NB4 (cell line): ENCODE data around the gene FRMD1.
A peak's percentile ranks its signal among the peaks of the same experiment; 100 is the strongest.

ENCODE experiments used
- DNase-seq: peaks from one replicate; pipeline ENCODE4 v3.0.0; 2010; ENCODE audit warnings: low read depth
- H3K4me3 ChIP-seq: one replicate; pipeline ENCODE4 v1.5.1; 2011; ENCODE audit warnings: mild to moderate bottlenecking, low read depth, low read length, moderate library complexity
- MYC ChIP-seq: IDR thresholded peaks from 2 replicates; pipeline ENCODE4 v1.6.1; 2011; ENCODE audit warnings: low read depth, low read length
- POLR2A ChIP-seq: IDR thresholded peaks from 2 replicates; pipeline ENCODE4 v1.6.1; 2011; ENCODE audit warnings: mild to moderate bottlenecking; ENCODE audit not compliant: insufficient read length; ENCODE audit errors: extremely low read depth
- TF ChIP-seq, protein P1 (sequence below): IDR thresholded peaks from 2 replicates; pipeline ENCODE4 v1.6.1; 2011; ENCODE audit warnings: low read depth, low read length
- TF ChIP-seq, protein P2 (sequence below): IDR thresholded peaks from one replicate; pipeline ENCODE4 v1.5.1; 2012; ENCODE audit warnings: low read depth, low read length

FRMD1 gene

DNA sequence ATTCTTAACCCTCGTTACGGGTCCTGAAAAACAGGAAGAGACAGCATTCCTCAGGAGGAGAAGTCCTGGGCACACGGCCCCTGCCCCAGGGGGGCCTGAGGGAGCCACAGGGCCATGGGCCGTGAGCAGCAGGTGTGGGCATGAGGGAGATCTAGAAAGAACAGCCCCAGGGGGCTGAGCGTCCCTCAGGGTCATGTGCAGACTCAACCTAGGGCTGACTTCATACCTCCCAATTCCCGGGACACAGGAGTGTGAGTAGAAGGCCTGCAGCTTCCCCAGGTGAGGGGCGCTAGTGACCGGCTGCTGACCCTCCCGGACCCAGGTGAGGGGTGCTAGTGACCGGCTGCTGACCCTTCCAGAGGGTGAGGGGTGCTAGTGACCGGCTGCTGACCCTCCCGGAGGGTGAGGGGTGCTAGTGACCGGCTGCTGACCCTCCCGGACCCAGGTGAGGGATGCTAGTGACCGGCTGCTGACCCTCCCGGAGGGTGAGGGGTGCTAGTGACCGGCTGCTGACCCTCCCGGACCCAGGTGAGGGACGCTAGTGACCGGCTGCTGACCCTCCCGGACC is 35.1 kb downstream of the FRMD1 start:
- no peak overlapping the region for H3K4me3 ChIP-seq
- TF ChIP-seq POLR2A (no peak), MYC (no peak)
- TF ChIP-seq, protein P1, sequence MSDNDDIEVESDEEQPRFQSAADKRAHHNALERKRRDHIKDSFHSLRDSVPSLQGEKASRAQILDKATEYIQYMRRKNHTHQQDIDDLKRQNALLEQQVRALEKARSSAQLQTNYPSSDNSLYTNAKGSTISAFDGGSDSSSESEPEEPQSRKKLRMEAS = no peak
- TF ChIP-seq, protein P2, sequence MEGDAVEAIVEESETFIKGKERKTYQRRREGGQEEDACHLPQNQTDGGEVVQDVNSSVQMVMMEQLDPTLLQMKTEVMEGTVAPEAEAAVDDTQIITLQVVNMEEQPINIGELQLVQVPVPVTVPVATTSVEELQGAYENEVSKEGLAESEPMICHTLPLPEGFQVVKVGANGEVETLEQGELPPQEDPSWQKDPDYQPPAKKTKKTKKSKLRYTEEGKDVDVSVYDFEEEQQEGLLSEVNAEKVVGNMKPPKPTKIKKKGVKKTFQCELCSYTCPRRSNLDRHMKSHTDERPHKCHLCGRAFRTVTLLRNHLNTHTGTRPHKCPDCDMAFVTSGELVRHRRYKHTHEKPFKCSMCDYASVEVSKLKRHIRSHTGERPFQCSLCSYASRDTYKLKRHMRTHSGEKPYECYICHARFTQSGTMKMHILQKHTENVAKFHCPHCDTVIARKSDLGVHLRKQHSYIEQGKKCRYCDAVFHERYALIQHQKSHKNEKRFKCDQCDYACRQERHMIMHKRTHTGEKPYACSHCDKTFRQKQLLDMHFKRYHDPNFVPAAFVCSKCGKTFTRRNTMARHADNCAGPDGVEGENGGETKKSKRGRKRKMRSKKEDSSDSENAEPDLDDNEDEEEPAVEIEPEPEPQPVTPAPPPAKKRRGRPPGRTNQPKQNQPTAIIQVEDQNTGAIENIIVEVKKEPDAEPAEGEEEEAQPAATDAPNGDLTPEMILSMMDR = no peak
- no peak for DNase-seq

DNA sequence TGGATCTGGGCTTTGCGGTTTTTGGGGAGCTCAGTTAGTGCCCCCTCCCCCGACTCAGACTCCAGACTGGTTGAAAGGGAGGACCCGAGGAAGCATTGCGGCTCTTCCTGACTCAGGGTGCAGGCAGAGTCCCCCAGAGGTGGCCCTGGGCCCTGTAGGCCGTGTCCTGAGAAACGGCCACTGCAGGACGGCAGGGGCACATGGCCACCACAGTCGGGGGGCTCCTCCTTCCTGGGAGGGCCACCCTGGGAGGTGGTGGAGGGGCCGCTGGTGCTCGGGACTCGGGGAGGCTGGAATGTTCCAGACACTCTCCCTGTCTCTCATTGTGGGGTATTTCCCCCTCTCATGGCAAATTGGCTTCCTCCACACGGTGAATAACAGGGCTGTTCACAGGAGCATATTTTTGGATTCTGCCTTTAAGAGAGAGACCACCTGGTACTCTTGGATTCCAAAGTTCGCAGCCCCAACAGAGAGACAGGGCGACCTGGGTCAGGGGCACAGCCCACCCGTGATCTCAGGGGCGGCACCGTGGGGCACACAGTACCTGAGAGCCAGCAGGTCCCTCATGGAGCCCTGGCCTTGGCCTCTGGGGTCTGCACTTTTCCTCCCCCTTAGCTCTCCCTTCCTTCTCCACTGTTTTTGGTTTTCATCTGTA is 35.7 kb downstream of the FRMD1 start:
- DNase-seq = no peak
- no peak overlapping the region for H3K4me3 ChIP-seq
- TF ChIP-seq MYC (no peak), POLR2A (no peak)
- TF ChIP-seq, protein P2 = no peak
- TF ChIP-seq, protein P1 = no peak

DNA sequence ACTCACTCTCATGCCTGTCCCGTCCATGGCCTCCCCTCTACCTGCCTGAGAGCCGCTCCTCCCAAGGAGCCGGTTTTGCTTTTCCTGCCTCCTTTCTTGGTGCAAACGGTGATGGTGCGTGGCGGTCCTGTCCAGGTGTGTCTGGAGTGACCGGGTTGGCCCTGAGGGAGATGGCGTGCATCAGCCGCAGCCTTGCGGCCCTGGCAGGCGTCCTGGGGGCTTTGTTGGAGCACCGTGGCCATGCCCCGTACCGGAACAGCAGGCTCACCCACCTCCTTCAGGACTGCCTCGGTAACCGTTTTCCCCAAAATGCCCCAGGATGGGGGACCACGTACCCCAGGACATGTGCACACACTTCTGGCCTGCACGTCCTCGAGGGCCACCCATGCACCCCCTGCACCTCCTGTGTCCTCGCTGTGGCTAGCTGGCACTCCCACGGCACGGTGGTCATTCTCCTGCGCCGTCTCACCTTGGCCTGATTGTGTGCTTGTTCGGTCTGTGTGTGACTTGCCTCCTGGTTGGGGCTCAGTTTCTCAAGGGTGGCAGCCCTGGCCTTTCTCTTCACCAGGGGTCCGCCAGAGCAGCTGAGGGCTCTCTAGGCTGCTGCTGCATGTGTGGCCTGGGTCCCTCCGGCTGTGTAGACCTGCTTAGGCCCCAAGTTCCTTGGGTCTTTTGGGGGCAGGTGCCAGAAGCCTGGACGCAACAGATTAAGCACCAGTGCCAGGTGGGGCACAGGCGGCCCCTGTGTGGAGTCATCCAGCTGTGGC is 36.4 kb downstream of the FRMD1 start:
- no peak for DNase-seq
- TF ChIP-seq, protein P1 = no peak
- no peak for TF ChIP-seq POLR2A
- no peak for TF ChIP-seq MYC
- TF ChIP-seq, protein P2 = no peak
- no peak overlapping the region for H3K4me3 ChIP-seq

DNA sequence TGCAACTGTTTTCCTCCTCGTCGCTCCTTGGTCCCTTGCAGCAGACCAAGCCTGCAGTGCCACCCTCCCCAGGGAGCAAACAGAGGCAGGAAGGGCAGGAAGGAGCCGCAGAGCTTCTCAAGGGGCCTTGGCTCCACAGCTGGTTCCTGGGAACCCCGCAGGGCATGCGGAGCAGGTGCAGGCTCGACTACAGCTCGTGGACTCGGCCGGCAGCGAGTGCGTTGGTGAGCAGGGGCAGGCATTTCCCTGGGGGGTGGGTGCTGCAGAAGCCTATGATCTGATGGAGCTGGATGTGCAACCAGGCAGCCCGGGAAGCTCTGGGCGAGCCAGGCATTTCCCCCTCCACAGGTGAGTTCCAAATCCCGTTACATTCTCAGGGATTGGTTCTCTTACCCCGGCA is 37.1 kb downstream of the FRMD1 start:
- TF ChIP-seq MYC = no peak
- TF ChIP-seq POLR2A = no peak
- TF ChIP-seq, protein P1 = no peak
- TF ChIP-seq, protein P2 = no peak
- DNase-seq = no peak
- no peak overlapping the region for H3K4me3 ChIP-seq

DNA sequence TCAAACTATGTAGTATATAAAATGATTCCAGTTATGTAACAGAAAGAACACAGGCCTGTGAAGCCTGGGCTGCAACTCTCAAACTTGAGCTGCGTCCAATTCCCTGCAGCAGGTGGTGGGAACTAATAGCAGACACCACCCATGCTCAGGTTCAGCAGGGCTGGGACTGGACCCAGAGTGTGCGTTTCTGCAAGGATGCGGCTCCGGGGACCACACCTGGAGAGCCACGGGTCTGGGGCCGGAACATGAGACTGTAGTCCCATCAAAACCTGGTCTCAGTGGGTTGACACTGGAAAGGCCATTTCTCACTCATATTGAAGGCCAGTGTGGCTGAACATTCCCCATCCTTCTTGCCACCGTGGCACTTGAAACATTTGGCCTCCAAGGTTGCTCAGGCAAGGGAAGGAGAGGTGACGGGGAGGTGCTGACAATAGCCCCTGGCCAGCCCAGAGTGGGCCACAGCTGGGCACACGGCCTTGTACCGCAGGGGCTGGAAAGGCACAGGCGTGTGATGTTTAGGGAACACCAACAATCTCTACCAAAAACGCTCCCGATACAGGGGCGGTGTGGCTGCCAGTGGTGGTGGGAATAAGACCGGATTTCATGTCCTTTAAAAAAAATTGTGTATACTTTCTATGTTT is 38.0 kb downstream of the FRMD1 start:
- H3K4me3 ChIP-seq = no peak overlapping the region
- TF ChIP-seq, protein P1 = no peak
- no peak for DNase-seq

DNA sequence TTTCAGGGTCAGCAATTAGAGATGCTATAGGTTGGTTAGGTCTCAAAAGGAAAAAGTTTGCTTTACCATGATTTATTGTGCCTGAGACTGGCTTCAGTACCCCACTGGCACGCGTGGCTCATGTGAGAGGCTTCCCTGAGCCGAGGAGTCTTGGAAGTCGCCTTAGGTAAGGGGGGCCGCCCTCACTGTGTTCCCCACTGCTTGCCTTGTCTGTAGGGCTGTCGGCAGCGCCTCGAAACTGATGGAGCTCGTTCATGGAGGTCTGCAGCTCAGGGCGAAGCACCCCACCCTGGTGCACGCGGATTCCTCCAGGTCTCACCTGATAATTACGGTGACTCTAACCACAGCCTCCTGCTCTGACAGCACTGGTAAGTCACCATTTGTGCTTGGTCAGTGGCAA is 39.2 kb downstream of the FRMD1 start:
- DNase-seq = peak; percentile 16
- no peak overlapping the region for H3K4me3 ChIP-seq
- TF ChIP-seq POLR2A = no peak
- TF ChIP-seq MYC = no peak
- TF ChIP-seq, protein P1 = no peak
- TF ChIP-seq, protein P2 = no peak
